Activated T-cell treated with anti-CD3 and anti-CD28 coated beads for 1 hour (primary cell): ENCODE data around the gene KIAA1614.
A peak's percentile ranks its signal among the peaks of the same experiment; 100 is the strongest.
"Not testable (repeated sequence)": the region's sequence is repeated elsewhere in the genome, so short reads cannot be mapped to it uniquely, and the experiment has no call there.

ENCODE experiments used
- DNase-seq: peaks from one replicate; pipeline ENCODE4 v3.0.0-alpha.2; 2020; ENCODE audit warnings: low read depth

Gene KIAA1614

DNA sequence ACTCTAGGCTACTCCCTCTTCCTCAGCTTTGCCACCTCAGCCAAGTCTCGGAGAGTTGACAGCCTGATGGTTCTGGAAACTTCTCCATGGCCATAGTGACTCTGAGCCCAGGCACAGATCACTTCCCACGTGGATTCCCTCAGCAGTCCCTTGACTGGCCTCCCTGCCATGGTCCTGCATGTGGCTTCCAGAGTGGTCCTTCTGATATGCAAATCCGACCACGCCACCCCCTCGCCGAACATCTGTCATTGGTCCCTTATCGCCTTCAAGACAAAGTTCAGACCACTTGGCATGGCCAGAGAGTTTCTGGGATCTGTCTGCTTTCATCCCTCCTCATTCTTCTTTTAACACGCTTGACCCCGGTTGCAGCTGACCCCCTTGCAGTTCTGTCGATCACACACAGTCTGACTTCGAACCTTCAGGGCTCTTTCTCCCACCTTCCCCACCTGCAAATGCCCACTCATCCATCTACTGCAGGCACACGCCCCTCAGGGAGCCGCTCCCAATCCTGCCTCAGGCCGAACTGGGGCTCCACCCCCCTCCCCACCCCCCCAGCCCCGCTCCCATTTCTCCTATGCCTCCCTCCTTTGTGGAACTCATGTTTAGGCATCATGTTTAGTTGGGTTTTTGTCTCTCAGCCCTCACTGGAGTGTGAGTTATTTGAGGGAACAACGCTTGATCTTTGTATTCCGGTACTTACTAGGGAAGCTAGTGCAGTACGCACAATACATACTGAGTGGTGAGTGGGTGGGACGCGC, 29.0 kb downstream of the KIAA1614 start:
- DNase-seq, result no peak

DNA sequence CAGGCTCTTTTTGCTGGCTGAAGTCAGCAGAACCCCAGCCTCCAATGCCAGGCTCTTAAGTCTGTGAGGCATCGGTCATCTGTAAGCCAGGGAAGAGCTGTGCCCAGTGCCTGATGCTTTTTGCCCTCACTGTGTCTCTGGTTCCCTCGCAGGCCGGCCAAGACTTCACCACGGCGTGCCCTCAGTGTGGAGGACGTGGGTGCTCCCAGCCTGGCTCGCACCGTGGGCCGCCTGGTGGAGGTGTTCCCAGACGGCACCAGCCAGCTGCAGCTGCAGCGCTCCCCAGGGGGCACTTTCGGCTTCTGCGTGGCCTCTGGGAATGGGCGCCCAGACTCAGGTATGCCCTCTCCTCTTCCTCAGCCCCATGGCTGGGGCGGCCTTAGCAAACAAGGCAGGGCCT, 32.5 kb downstream of the KIAA1614 start:
- no peak for DNase-seq

DNA sequence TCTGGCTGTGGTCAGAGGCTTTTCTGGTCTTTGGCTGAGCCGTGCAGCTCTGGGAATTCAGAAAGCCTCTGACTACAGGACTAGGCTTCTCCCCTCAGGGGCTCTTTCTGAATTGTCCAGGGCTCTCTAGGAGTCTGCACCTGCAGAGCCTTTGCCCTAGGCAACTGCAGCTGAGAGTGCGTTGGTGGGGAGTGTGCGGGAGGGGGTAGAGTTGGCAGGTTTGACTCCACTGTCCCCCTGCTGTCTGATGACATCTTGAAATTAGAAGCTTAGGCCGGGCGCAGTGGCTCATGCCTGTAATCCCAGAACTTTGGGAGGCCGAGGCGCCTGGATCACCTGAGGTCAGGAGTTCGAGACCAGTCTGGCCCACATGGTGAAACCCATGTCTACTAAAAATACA, 32.9 kb downstream of the KIAA1614 start:
- no peak for DNase-seq

DNA sequence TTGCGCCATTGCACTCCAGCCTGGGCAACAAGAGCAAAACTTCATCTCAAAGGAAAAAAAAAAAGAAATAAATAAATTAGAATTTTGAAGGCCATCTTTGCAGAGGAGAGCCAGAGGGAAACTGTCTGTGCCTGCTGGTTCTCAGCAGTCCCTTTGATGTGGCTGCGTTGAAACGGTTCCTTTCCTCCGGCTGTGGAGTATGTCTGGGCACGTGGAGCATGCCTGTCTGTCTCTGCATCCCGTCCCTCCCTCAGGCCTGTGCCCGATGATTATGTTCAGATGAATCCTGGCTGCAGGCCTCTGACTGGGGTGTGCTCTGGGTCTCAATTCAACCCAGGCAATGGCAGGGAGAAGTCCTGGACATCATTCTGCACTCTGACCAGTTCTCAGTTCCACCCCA, 33.4 kb downstream of the KIAA1614 start:
- DNase-seq, result no peak

DNA sequence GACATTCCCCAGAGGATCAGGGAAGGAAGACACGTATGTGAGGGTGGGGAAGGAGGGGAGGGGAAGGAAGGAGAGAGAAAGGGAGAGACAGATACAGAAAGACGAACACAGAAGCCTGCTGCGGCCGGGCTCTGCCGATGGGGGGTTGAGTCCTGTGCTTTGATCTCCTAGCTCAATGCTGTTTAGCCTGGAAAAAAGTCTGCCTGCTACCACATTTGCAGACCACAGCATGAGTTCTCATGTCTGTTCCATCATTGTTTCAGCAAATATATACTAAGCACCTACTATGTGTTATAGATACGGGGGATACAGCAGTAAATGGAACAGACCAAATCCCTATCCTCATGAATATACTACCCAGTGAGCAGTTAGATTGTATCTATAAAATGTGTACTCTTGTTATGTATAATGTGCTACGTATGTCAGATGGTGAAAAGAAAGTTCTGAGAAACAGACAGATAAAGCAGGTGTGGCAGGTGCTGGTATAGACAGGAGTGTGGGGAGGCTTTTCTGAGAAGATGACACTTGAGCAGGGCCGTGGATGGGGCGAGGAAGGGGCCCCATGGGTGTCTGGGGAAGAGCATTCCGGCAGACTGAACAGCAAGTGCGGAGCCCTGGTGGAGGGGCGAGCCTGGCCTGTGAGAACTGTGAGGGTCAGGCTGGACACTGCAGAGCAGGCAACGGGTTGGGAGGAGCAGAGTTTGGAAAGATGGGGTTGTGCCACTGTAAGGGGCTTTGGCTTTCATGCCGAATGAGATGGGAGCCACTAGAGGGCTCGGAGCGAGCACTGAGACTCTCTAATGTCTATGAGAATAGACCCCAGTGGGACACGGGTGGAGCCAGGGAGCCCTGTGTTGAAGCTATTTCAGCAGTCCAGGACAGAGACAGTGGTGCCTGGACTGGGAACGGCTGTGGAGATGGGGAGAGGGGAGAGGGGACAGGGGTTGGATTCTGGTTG, 34.1 kb downstream of the KIAA1614 start:
- no peak for DNase-seq

DNA sequence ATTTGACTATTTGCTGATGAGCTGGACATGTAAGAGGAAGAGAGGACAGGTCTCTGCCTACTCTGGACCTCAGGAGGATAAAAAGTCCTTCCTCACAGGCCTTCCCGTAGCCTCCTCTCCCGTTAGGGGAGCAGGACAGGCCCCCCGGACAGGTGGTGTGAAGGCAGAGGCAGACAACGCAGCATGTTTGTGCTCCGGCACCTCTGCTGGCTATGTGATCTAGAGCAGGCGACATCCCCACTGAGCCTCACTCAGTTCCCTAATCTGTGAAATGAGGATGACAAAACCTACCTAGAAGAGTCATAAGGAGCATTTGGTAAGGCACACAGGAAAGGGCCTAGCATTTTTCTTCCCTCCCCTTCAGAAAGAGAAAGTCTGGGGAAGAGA, 34.8 kb downstream of the KIAA1614 start:
- DNase-seq, result no peak

DNA sequence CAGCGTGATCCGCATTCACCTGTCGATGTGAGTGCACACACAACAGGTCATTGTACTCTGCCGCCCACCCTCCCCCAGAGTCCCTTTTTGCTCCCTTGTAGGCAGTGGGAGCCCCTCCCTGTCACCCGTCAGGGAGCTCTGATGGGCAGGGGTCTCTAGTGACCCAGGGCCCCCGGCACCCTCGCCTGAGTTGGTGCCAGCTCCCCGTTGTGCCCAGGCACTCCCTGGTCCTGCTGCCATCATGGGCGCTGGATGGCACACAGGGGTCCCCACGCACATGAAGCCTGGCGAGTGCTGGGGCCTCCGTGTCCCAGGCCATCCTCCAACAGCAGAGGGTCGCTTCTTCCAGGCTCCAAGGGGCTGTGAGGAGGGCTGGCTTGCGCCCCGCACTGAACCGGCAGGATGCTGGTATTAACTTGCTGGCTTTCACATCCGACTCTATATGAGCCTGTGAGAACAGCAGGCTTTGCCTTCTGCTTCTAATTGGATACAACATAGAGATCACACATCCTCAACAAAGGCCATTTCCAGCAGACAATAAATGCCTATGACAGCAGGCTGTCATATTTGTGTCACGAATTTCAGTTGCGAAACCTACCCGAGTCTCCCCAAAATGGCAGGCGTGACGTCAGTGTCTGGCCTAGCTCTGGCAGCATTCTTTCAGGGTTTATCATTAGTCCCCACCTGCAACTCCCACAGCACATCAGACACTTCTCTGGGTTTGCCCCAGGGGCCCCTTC, 35.4 kb downstream of the KIAA1614 start:
- no peak for DNase-seq

DNA sequence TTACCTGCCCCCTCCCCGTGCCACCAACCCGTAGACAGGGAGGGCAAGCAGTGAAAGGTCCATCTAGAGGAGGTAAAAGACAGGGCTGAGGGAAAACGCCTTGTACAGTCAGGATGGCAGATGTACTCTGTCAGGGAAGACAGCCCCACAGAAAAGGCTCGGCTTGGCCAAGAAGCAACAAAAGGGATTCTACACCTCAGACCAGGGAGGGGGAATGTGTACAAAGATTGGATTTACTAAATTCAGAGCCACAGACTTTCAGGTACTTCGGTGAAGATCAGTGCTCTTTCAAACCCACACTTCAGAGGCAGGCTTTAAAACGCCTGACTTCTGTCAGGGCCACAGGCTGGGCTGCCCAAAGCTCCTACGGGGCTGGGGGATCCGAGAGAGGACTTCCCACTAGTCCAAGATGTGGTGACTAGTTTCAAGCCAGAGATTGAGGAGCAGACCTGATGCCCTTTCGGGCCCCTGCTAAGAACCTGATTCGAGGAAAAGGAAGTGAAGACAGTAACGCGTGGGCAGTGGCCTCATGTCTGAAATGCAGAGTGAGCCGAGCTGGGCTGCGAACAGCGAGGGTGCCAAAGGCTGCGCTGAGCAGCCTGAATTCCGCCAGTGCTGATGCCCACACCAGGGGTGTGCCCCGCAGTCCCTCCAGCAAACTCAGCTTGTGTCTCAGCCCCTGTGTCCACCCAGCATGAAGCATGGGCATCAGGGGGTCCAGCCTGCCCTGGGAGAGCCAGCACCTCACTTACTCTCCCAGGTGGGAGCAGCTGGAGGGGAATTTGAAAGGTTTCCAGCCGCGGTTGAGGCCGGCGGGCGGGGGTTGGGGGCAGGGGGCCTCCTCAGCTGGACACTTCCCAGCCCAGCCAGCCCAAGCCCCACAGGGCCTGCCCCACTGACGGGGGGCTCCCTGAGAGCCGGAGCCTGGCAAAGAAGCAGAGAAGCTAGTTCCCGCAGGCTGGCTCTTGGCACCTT, 36.2 kb downstream of the KIAA1614 start:
- DNase-seq, result no peak

DNA sequence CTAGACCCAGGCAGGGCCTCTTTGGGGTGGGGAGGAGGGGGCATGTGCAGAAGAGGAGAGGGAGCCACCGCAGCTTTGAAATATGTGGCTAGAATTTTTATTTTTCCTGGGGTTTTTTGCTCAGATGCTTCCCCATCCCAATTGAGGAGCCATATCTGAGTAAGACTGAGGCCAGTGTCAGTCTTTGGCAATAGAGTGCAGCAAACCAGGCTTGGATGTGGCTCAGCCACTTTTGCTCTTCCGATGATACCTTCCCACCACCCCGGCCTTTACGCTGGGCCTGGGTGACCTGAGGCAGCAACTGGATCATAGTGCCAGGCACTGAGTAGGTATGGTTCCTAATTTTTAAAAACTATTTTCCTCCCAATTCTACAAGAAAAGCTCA, 36.9 kb downstream of the KIAA1614 start:
- no peak for DNase-seq

DNA sequence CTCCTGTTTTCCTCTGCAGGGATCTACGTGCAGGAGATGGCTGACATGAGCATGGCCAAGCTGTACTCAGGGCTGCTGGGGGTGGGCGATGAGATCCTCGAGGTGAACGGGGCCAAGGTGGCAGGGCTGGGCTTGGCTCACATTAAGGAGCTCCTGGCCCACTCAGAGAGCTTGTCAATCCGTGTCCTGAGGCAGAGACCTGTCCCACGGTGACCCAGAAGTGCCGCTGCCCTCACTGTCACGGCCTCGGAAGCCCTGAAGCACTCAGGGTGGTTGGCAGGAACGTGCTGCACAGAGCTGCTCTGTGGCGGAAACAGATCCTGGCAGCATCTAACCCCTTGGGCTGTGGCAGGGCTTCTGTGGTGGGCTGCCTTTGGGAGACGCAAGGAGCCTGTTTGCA, 37.6 kb downstream of the KIAA1614 start:
- DNase-seq, result no peak

DNA sequence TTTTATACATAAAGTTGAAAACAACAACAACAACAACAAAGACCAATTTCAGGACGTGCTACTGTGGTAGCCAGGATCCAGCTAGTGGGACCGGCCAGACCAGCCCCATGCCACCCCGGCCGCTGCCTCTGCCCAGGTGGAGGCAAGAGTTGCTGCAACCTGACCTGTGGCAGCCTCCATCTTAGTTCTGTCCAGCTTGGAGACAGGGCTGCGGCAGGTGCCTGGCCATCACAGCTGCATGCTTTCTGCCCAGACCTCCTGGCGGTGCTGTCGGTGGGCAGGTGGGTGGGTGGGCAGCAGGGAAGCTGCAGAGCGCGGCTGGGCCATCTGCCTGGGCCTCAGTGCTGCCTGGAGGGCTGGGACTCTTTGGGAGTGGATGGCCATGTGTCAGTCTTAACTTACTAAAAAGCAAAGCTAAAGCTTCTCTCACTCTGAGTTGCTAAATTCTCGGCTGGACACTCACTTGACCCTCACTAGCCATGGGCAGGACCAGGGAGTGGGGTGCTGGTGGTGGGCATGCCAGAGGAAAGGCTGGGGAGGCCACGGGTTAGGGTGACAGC, 38.6 kb downstream of the KIAA1614 start:
- DNase-seq, result no peak

DNA sequence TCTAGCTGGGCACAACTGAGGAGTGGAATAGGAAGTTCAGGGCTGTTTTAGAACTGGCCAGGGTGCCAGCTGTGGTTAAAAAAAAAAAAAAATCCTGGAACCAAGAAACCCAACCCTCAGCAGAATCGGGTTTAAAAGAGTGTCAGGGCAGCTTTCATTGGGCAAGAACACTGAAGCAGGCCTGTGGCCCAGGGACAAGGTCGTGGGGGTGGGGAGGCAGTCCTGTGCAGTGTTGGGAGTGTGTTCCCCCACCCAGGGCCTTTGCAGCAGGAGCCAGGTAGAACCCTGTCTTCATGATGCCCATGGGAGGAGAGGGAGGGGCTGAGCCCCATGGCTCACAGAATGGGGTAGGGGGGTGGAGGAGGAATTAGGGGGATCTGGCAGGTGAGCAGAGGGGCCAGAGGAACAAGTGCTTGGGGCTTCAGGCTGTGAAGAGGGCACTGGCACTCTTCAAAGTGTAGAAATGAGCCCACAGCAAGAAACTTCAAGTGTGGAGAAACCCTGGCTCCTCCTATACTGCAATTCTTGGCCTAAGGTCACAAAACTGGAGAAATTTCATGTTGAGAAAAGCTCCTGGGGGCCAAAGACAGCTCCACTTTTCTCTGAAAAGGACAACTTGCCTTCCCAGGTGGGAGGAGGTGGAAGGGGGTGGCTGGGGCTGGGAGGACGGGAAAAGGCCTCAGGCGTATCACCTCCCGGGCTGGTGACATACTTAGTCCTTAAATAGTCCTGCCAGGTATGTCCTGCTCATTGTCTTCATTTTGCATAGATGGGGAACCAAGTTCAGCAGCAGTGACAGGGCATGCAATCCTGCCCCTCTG, 39.3 kb downstream of the KIAA1614 start:
- DNase-seq, result no peak

DNA sequence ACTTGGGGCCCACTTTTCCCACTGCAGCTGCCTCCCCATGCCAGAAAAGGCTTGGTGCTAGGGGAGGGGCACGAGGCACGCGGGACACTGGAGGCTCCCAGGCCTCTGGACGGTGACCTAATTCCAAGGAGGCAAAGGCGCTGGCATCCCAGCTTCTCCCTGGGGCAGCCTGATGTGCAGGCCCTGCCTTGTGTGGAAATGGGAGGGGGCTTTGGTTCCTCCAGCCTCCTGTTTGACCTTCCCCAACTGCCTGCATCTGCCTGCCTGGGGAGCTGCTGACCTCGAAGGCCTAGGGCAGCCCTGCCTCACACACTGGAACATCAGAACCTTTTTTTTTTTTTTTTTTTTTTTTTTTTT, 39.9 kb downstream of the KIAA1614 start:
- no peak for DNase-seq

DNA sequence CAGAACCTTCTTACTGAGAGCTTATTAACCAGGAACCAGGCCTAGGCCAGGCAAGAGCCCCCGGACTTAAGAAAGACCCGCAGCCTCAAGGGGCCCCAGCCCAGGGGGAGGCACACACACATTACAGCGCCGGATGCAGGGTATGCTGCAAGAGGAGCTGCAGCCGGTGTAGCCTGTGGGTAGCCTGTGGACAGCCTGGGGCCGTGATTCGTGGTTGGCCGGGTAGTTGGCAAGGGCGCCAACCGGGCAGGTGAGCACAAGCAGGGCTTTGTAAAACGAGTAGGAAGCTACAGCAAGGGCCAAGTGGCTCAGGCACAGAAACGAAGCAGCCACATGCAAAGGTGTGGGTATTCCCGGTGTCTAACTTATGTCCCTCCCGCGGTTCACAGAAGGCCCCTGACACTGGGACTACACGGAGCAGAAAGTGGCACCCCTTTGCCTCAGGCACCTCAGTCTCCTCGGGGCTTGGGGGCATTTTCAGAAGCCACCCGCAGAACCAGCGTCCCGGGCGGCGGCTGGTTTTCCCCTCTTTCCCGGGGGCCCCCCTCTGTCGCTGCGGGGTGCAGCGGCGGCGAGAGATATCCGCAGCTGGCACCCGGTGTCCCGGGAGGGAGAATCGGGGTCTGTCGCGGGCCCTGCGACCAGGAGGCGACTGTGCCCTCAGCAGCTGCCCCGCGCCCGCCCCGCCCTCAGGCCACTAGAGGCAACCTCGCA, 40.8 kb downstream of the KIAA1614 start:
- peak; percentile 4 for DNase-seq

DNA sequence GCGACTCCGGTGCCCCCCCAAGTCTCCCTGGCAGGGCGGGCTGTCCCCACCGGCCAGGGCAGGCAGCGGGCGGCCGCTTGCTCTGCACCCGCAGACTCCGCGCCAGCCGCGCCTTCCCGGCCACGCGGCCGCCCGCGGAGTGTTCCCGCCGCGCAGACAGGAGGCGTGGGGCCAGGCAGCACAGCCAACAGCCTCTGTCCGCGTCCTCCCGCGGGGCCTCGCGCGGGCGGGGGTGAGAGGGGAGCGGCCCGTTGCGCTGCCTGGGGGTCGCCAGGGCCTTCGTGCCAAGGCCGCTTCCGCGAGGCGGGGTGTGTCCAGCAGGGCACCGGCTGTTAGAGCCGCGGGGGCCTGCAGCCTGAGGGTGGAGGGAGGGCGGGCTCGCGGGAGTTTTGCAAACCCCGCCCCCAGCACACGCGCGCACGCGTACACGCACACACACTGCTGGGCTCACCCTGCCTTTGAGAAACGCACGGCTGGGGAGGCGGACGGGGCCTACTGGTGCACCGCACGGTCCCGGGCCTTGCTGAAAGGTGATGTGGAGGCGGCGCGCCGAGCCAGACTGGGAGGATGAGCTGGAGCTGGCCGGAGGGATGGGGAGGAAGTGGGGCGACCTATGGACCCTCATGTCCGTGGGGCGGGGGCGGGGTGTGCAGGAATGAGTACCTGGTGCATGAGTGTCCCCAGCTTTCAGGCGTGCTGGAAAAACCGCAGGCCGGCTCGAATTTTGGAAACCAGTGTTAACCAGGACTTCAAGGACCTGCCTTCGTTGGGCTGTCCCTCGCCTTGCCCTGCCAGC, 41.5 kb downstream of the KIAA1614 start:
- peak; percentile 61 for DNase-seq

DNA sequence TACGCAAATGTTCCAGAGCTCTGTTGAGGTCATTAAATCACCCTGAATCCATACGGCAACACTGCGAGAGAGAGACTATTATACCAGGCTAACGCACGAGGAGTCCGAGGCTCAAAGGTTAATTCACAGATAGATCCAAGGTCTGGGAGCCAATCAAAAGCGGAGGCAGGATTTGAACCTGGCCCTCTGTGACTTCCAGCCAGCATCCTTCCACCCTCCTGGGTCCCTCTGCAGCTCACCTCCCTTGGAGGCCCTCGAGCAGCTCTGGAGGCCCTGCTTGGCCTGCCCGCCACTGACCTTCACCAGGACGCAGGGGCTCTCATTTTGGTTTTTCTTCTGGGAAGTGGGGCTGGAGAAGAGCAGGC, 42.1 kb downstream of the KIAA1614 start:
- no peak for DNase-seq

DNA sequence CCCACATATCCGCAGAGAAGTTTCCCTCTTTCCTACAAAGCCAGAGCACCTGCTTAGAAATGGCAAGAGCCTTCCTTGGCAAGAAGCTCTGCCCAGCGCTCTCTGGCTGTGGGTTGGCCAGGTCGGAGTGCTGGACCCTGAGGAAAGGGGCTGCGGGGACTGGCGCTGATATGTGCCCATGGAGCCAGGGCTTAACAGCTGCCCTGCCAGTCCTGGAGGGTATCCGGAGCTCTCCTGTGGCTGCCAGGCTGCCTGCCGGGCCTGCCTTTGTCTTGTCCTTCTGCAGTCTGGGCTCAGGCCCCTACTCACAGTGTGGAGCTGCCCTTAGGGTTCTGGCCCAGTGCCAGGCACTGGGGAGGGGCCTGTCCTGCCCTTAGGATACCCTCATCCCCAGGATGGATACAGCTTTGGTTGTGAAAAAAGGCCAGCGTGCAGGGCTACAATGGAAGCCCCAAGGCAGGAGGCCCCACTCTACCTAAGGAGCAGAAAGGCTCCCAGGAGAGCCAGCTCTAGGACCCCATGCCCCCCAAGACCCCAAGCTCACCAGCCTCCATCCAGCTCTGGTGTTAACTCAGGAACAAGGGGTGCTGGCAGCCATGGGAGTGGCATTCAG, 43.4 kb downstream of the KIAA1614 start:
- DNase-seq, result no peak

DNA sequence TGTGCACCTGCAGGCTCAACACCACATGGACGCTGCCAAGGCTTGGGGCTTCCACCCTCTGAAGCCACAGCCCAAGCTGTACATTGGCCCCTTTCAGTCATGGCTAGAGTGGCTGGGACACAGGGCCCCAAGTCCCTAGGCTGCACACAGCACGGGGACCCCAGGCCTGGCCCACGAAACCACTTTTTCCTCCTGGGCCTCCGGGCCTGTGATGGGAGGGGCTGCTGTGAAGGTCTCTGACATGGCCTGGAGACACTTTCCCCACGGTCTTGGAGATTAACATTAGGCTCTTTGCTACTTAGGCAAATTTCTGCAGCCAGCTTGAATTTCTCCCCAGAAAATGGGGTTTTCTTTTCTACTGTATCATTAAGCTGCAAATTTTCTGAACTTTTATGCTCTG, 46.9 kb downstream of the KIAA1614 start:
- not testable (repeated sequence) for DNase-seq
